WI38 (cell line): ENCODE results near the gene RPS6KA4.
A peak's percentile ranks its signal among the peaks of the same experiment; 100 is the strongest.

Experiments used
- H3K4me3 ChIP-seq: 2 replicates; pipeline ENCODE4 v1.5.1; 2011; ENCODE audit warnings: low read depth, mild to moderate bottlenecking, control low read depth, low read length
- CTCF ChIP-seq: IDR thresholded peaks from 2 replicates; pipeline ENCODE4 v1.5.1; 2012; ENCODE audit warnings: low read depth, mild to moderate bottlenecking, control low read depth, low read length

Gene RPS6KA4

GRCh38 chr11:64331569-64332371 lies 27.2 kb upstream of the RPS6KA4 start:
- TF ChIP-seq CTCF, result peak; percentile 77
- no peak overlapping the region for H3K4me3 ChIP-seq

GRCh38 chr11:64333556-64333955 lies 25.4 kb upstream of the RPS6KA4 start:
- TF ChIP-seq CTCF, result no peak

GRCh38 chr11:64334764-64335735 lies 23.9 kb upstream of the RPS6KA4 start:
- no peak overlapping the region for H3K4me3 ChIP-seq
- no peak for TF ChIP-seq CTCF

More at GRCh38 chr11:64333556-64333955, 25.4 kb upstream of the RPS6KA4 start:
- no peak overlapping the region for H3K4me3 ChIP-seq

- no peak for TF ChIP-seq CTCF
- no peak overlapping the region for H3K4me3 ChIP-seq
These were observed 21.3 kb upstream of the RPS6KA4 start for GRCh38 chr11:64337538-64338249.

GRCh38 chr11:64338716-64339115 lies 20.2 kb upstream of the RPS6KA4 start:
- TF ChIP-seq CTCF, result no peak
- H3K4me3 ChIP-seq, result no peak overlapping the region

GRCh38 chr11:64339286-64339685 lies 19.7 kb upstream of the RPS6KA4 start:
- no peak for TF ChIP-seq CTCF
- no peak overlapping the region for H3K4me3 ChIP-seq
